Right atrium auricular region (tissue), 2 donors: ENCODE results near the gene PHYHD1. TPM values are rescaled to one million over a fixed set of nuclear protein-coding genes. Genes with fewer than 3 reads are reported as not detected.

Source experiments
- DNase-seq: peaks from one replicate; pipeline ENCODE4 v3.0.0-alpha.2; 2019; ENCODE audit warnings: low spot score
- H3K27ac ChIP-seq, 2 donors: fragments of 200-600 bp; sonication (generic); 1 replicate in 1 of 2; 2 replicates in 1 of 2; pipeline ENCODE4 v1.5.1; 2016 to 2019
- H3K27me3 ChIP-seq, 2 donors: fragments of 200-600 bp; sonication (generic); one replicate each; pipeline versions ENCODE4 v1.5.1 to v1.6.0; 2017 to 2019
- H3K36me3 ChIP-seq: fragments of 200-600 bp; sonication (generic); one replicate; pipeline ENCODE4 v1.5.1; 2016
- H3K4me1 ChIP-seq, 2 donors: fragments of 200-600 bp; sonication (generic); one replicate each; pipeline versions ENCODE4 v1.5.1 to v1.6.0; 2017 to 2019
- H3K4me3 ChIP-seq, 2 donors: fragments of 200-600 bp; sonication (generic); 1 replicate in 1 of 2; 2 replicates in 1 of 2; pipeline ENCODE4 v1.5.1; 2017 to 2019; ENCODE audit warnings: mild to moderate bottlenecking in 1 of 2, moderate library complexity in 1 of 2
- H3K9me3 ChIP-seq, 2 donors: fragments of 200-600 bp; sonication (generic); one replicate each; pipeline ENCODE4 v1.5.1; 2019
- total RNA-seq, 2 donors: library from RNA; depleted of rRNA; stranded (reverse); fragments of >200 nt; gene quantifications; one replicate each; pipeline ENCODE4 v1.1.0, GENCODE V29; 2016
- TF ChIP-seq, protein P1 (sequence below), 2 donors: fragments of 200-600 bp; sonication (generic); IDR thresholded peaks; one replicate each; pipeline ENCODE4 v1.5.1; 2019; ENCODE audit warnings: antibody characterized with exemption in 2 of 2

PHYHD1 gene
- total RNA-seq, 2 donors from 2014 or later: 21.3 to 51.9 TPM

DNA sequence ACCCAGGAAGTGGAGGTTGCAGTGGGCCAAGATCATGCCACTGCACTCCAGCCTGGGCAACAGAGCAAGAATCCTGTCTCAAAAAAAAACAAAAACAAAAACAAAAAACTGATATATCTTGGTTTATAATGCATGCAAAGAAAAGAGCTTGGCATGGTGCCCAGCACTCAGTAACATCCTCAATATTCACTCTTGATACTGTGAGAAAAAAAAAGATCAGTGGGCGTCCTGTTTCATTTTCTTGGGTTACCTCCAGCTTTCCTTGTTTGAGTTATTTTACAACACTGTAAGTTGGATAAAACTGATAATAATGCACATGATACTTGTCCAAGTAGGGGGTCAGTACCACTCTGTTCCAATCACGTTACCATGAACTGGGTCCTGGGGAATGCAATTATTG, 7.8 kb downstream of the PHYHD1 start:
- DNase-seq: no peak
- H3K9me3 ChIP-seq: no peaks in the 10 kb centered on the region
- TF ChIP-seq, protein P1, sequence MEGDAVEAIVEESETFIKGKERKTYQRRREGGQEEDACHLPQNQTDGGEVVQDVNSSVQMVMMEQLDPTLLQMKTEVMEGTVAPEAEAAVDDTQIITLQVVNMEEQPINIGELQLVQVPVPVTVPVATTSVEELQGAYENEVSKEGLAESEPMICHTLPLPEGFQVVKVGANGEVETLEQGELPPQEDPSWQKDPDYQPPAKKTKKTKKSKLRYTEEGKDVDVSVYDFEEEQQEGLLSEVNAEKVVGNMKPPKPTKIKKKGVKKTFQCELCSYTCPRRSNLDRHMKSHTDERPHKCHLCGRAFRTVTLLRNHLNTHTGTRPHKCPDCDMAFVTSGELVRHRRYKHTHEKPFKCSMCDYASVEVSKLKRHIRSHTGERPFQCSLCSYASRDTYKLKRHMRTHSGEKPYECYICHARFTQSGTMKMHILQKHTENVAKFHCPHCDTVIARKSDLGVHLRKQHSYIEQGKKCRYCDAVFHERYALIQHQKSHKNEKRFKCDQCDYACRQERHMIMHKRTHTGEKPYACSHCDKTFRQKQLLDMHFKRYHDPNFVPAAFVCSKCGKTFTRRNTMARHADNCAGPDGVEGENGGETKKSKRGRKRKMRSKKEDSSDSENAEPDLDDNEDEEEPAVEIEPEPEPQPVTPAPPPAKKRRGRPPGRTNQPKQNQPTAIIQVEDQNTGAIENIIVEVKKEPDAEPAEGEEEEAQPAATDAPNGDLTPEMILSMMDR (IDR thresholded peaks at IDR 0.05): no peak
- no peak overlapping the region for H3K27ac ChIP-seq
- H3K36me3 ChIP-seq: no peaks in the 10 kb centered on the region
- H3K27me3 ChIP-seq: no peaks in the 10 kb centered on the region
- peaks cover 0 to 5% of the 10 kb centered on the region in 2 donors for H3K4me1 ChIP-seq
- no peak overlapping the region for H3K4me3 ChIP-seq

DNA sequence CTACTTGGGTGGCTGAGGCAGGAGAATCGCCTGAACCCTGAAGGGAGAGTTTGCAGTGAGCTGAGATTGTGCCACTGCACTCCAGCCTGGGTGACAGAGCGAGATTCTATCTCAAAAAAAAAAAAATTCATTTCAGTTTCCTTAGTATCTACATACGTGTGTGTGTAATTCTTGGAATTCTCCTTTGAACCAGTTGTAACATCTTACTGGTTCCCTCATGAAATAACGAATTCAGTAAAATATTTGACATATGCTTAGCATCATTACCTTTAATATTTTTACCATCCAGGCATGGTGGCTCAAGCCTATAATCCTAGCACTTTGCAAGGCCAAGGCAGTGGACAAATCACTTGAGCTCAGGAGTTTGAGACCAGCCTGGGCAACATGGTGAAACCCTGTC, 8.8 kb downstream of the PHYHD1 start:
- H3K36me3 ChIP-seq: no peaks in the 10 kb centered on the region
- H3K27me3 ChIP-seq: no peaks in the 10 kb centered on the region
- no peaks in the 10 kb centered on the region for H3K9me3 ChIP-seq
- TF ChIP-seq, protein P1 (IDR thresholded peaks at IDR 0.05): no peak
- DNase-seq: no peak
- H3K4me1 ChIP-seq: peaks cover 0 to 5% of the 10 kb centered on the region in 2 donors
- no peak overlapping the region for H3K4me3 ChIP-seq
- H3K27ac ChIP-seq: no peak overlapping the region

DNA sequence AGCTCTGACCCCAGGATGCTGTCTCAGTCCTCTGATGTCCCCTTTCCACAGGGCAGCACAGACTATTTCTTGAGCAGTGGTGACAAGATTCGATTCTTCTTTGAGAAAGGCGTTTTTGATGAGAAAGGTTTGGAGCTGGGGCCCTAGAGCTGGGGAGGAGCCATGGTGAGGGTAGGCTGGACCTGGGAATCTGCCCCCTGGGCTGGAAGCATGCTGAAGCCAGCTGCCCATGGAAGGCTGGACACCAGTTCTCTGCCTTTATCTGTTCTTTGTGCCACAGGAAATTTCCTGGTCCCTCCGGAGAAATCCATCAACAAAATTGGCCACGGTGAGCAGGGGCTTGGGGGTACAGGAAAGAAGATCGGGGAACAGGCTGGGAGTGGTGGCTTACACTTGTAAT, 12.9 kb downstream of the PHYHD1 start:
- DNase-seq: no peak
- no peak overlapping the region for H3K27ac ChIP-seq
- no peaks in the 10 kb centered on the region for H3K4me1 ChIP-seq
- TF ChIP-seq, protein P1 (IDR thresholded peaks at IDR 0.05): no peak
- no peaks in the 10 kb centered on the region for H3K9me3 ChIP-seq
- H3K27me3 ChIP-seq: no peaks in the 10 kb centered on the region
- no peaks in the 10 kb centered on the region for H3K36me3 ChIP-seq
- H3K4me3 ChIP-seq: no peak overlapping the region

DNA sequence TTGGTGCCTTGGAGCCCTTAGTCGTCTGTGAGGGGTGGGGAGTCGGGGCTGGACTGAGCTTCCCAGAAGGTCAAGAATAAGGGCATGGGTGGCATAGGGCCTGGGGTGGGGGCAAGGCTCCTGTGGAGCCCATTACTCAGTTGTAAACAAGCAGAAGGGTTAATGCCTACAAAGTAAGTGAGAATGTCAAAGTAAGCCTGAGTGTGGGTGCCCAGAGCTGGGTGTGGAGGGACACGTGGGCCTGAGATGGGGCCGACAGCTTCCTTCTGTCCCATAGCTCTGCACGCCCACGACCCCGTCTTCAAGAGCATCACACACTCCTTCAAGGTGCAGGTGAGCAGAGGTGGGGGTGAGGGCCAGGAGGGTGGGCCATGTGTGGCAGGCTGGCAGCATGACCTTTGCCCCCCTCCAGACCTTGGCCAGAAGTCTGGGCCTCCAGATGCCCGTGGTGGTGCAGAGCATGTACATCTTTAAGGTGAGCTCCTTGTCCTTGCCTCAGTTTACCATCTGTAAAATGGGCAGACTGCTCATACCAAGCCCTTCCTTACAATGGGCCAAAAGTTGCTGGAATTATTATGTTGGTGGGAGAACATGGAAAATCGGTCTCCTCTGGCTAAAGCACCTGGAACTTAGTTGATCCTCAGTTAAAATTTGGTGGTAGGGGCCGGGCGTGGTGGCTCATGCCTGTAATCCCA, 15.5 kb downstream of the PHYHD1 start:
- Histone ChIP-seq H3K36me3 (peaks cover under 1% of the 10 kb centered on the region), H3K4me3 (no peak overlapping the region), H3K4me1 (peaks cover 0 to 12% of the 10 kb centered on the region in 2 donors), H3K27me3 (no peaks in the 10 kb centered on the region), H3K9me3 (no peaks in the 10 kb centered on the region), H3K27ac (no peak overlapping the region)
- no peak for DNase-seq
- TF ChIP-seq, protein P1 (IDR thresholded peaks at IDR 0.05): no peak

DNA sequence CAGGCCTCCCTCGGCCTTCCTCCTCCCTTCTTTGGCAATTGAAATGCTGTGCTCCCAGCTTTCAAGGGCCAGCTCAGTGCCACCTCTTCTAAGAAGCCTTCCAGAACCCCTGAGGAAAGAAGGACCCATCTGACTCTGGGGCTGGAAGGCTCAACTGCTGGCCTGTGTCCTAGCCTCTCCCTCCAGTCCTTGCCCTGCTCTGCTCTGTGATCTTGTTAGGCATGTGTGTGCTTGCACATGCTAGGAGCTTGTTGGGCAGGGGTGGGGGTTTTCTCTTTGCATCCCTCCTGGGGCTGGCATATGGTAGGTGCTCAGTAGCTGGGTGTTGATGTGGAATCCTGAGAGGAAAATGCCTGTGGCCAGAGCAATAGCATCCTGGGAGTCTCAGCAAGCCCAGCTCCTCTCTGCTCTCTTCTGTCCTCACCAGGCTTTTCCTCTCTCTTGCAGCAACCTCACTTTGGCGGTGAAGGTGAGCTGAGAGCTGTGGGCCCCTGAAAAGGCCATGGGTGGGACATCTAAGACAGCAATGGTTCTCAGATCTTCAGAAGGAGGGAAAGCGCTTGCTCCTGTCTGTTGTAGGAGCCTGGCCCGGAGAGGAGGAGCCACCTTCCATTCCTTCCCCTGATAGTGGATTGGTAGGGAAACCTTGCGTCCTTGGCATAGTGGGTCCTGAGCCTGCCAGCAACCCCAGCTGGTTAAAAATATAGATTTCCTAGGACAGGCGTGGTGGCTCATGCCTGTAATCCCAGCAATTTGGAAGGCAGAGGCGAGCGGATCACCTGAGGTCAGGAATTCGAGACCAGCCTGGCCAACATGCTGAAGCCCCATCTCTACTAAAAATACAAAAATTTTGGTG, 16.8 kb downstream of the PHYHD1 start:
- Histone ChIP-seq H3K9me3 (no peaks in the 10 kb centered on the region), H3K4me1 (peaks cover 0 to 23% of the 10 kb centered on the region in 2 donors), H3K36me3 (peaks cover 7% of the 10 kb centered on the region), H3K27ac (no peak overlapping the region), H3K4me3 (no peak overlapping the region), H3K27me3 (no peaks in the 10 kb centered on the region)
- no peak for DNase-seq
- TF ChIP-seq, protein P1 (IDR thresholded peaks at IDR 0.05): no peak
